Hepatocyte (in vitro differentiated cells): ENCODE data around the gene MANBA. TPM values are rescaled to one million over a fixed set of nuclear protein-coding genes. Genes with fewer than 3 reads are reported as not detected.
A peak's percentile ranks its signal among the peaks of the same experiment; 100 is the strongest.
"Not testable (repeated sequence)": the region's sequence is repeated elsewhere in the genome, so short reads cannot be mapped to it uniquely, and the experiment has no call there.

ENCODE experiments used
- DNase-seq: peaks from one replicate; pipeline ENCODE4 v3.0.0-alpha.2; 2016; ENCODE audit warnings: low spot score
- H2AFZ ChIP-seq: fragments of 200-600 bp; sonication (generic); 2 replicates; pipeline ENCODE4 v1.6.0; 2016; ENCODE audit warnings: antibody characterized with exemption, mild to moderate bottlenecking
- H3K27ac ChIP-seq: fragments of 200-600 bp; sonication (generic); 2 replicates; pipeline ENCODE4 v1.5.1; 2016; ENCODE audit warnings: mild to moderate bottlenecking
- H3K27me3 ChIP-seq: fragments of 200-600 bp; sonication (generic); 2 replicates; pipeline ENCODE4 v1.6.1; 2016
- H3K36me3 ChIP-seq: fragments of 200-600 bp; sonication (generic); replicated peaks from 2 replicates; pipeline ENCODE4 v1.5.1; 2016; ENCODE audit warnings: low read depth; ENCODE audit not compliant: insufficient read depth
- H3K4me1 ChIP-seq: fragments of 200-600 bp; sonication (generic); 2 replicates; pipeline ENCODE4 v1.5.1; 2016; ENCODE audit warnings: mild to moderate bottlenecking, moderate library complexity; ENCODE audit not compliant: insufficient read depth
- H3K4me2 ChIP-seq: fragments of 200-600 bp; sonication (generic); 2 replicates; pipeline ENCODE4 v1.6.0; 2016
- H3K4me3 ChIP-seq: fragments of 200-600 bp; sonication (generic); 2 replicates; pipeline ENCODE4 v1.5.1; 2016; ENCODE audit warnings: mild to moderate bottlenecking
- H3K79me2 ChIP-seq: fragments of 200-600 bp; sonication (generic); 2 replicates; pipeline ENCODE4 v1.6.0; 2017; ENCODE audit warnings: mild to moderate bottlenecking
- H3K9me2 ChIP-seq: fragments of 200-600 bp; sonication (generic); replicated peaks from 2 replicates; pipeline ENCODE4 v1.6.0; 2017; ENCODE audit warnings: mild to moderate bottlenecking; ENCODE audit not compliant: insufficient read depth
- H3K9me3 ChIP-seq: fragments of 200-600 bp; sonication (generic); 2 replicates; pipeline ENCODE4 v1.5.1; 2016; ENCODE audit warnings: low read depth, mild to moderate bottlenecking
- H4K20me1 ChIP-seq: fragments of 200-600 bp; sonication (generic); 2 replicates; pipeline ENCODE4 v1.6.0; 2016; ENCODE audit warnings: mild to moderate bottlenecking; ENCODE audit not compliant: insufficient read depth, poor library complexity, severe bottlenecking
- CTCF ChIP-seq: fragments of 200-600 bp; sonication (generic); IDR thresholded peaks from 2 replicates; pipeline ENCODE4 v1.5.1; 2016; ENCODE audit warnings: antibody characterized with exemption, mild to moderate bottlenecking; ENCODE audit not compliant: poor library complexity
- EZH2 ChIP-seq: fragments of 200-600 bp; sonication (generic); IDR thresholded peaks from 2 replicates; pipeline ENCODE4 v1.6.1; 2016; ENCODE audit warnings: antibody characterized with exemption, mild to moderate bottlenecking, borderline replicate concordance
- EZH2phosphoT487 ChIP-seq: fragments of 200-600 bp; sonication (generic); IDR thresholded peaks from one replicate; pipeline ENCODE4 v1.6.1; 2018; ENCODE audit warnings: antibody characterized with exemption, mild to moderate bottlenecking, low read depth, moderate library complexity; ENCODE audit not compliant: unreplicated experiment, severe bottlenecking
- WGBS: methylation state at CpG from one replicate; pipeline ENCODE4 v1.1.6; 2016; ENCODE audit warnings: low lambda C conversion rate; ENCODE audit errors: missing lambda C conversion rate; 5-methylcytosine and 5-hydroxymethylcytosine counted together
- polyA plus RNA-seq: library from polyadenylated mRNA; unstranded; fragments of >200 nt; fragmentation: Nextera tagmentation; extraction: Ambion mirVana; gene quantifications from 2 replicates; pipeline ENCODE4 v1.2.1, GENCODE V29; 2016
- total RNA-seq: library from RNA; depleted of rRNA; stranded (reverse); fragments of >200 nt; gene quantifications from 2 replicates; pipeline ENCODE4 v1.2.3, GENCODE V29; 2014

Gene MANBA
- total and polyA plus RNA-seq, 2 experiments from 2014 or later: 52.0 to 98.1 TPM

DNA sequence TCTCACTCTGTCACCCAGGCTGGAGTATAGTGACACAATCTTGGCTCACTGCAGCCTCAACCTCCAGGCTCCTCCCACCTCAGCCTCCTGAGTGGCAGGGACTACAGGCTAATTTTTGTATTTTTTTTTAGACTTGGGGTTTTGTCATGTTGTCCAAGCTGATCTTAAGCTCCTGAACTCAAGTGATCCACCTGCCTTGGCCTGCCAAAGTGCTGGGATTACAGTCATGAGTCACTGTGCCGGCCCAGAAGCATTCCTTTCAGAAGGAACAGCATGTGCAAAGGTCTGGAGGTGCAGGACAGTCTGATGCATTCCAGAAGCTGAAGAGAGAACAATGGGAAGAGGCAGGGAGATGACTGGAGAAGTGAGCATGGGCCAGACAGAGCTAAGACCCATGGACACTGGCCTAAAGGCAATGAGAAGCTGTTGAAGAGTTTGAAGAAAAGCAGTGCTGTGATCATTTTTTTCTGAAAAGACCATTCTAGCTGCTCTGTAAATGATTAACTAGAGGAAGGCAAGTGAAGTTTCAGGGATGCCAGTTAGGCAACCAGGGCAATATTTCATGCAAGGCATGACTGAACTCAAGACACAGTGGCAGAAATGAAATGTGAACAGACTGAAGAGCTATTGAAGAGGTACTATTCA is 43.2 kb downstream of the MANBA start:
- DNase-seq: peak; percentile 35
- Histone ChIP-seq H3K9me3 (no peaks in the 10 kb centered on the region), H3K27ac (peak overlapping the region; percentile 76), H3K36me3 (no peaks in the 10 kb centered on the region), H3K9me2 (no peaks in the 10 kb centered on the region), H3K4me2 (no peak overlapping the region), H4K20me1 (no peaks in the 10 kb centered on the region), H3K4me1 (peaks cover 4% of the 10 kb centered on the region), H3K27me3 (no peaks in the 10 kb centered on the region), H2AFZ (no peak overlapping the region), H3K4me3 (no peak overlapping the region), H3K79me2 (no peaks in the 10 kb centered on the region)
- TF ChIP-seq EZH2 (no peak), CTCF (no peak), EZH2phosphoT487 (no peak)
- 38% methylated on average over 1 of the region's 1 CpG for WGBS

- WGBS: 97% methylated on average over 1 of the region's 1 CpG
- no peaks in the 10 kb centered on the region for H3K36me3 ChIP-seq
- DNase-seq: no peak
- H2AFZ ChIP-seq: no peak overlapping the region
- H3K4me1 ChIP-seq: peaks cover 7% of the 10 kb centered on the region
- H4K20me1 ChIP-seq: no peaks in the 10 kb centered on the region
- no peaks in the 10 kb centered on the region for H3K27me3 ChIP-seq
- no peak overlapping the region for H3K4me3 ChIP-seq
- H3K9me3 ChIP-seq: no peaks in the 10 kb centered on the region
- no peak overlapping the region for H3K4me2 ChIP-seq
- peaks cover 10% of the 10 kb centered on the region for H3K79me2 ChIP-seq
- H3K27ac ChIP-seq: no peak overlapping the region
- no peak for TF ChIP-seq CTCF
- no peak for TF ChIP-seq EZH2
- TF ChIP-seq EZH2phosphoT487: no peak
- no peaks in the 10 kb centered on the region for H3K9me2 ChIP-seq
These were observed 45.7 kb downstream of the MANBA start for GRCh38 chr4:102715057-102715456.

- not testable (repeated sequence) for H3K9me3 ChIP-seq, H3K4me3 ChIP-seq, H4K20me1 ChIP-seq, H3K27me3 ChIP-seq, H2AFZ ChIP-seq, H3K4me1 ChIP-seq, H3K4me2 ChIP-seq, H3K9me2 ChIP-seq, H3K36me3 ChIP-seq, DNase-seq
- peak overlapping the region; percentile 92 for H3K27ac ChIP-seq
- WGBS: 71% methylated on average over 3 of the region's 3 CpGs
- H3K79me2 ChIP-seq: peaks cover 20% of the 10 kb centered on the region
These were observed 47.0 kb downstream of the MANBA start for GRCh38 chr4:102713774-102714173.

DNA sequence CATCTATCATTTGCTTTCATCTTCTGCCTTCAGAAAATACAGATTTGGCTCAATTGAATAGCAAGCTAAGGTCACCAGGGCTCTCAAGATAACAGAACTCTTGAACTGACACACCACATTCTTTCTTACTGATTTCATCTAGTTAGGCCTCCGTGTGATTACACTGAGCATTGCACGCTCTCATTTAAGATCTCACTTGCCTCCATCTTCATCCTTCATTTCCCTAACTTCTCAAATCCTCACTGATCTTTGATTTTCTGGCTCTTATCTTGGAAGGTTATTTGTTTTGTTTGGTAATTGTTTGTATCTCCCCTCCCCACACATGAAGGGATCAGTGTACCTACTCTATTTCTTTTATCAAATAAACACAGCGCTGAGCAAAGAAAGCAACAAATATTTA is 47.7 kb downstream of the MANBA start:
- H3K36me3 ChIP-seq: no peaks in the 10 kb centered on the region
- H2AFZ ChIP-seq: no peak overlapping the region
- H3K9me3 ChIP-seq: no peaks in the 10 kb centered on the region
- H3K27ac ChIP-seq: peak overlapping the region; percentile 92
- DNase-seq: peak; percentile 58
- H3K79me2 ChIP-seq: peaks cover 26% of the 10 kb centered on the region
- no peaks in the 10 kb centered on the region for H4K20me1 ChIP-seq
- TF ChIP-seq EZH2phosphoT487 (no peak), EZH2 (no peak), CTCF (no peak)
- no peaks in the 10 kb centered on the region for H3K27me3 ChIP-seq
- WGBS: 19% methylated on average over 3 of the region's 3 CpGs
- H3K9me2 ChIP-seq: no peaks in the 10 kb centered on the region
- no peak overlapping the region for H3K4me2 ChIP-seq
- no peak overlapping the region for H3K4me3 ChIP-seq
- H3K4me1 ChIP-seq: peaks cover 7% of the 10 kb centered on the region
